ENCODE measurements around the gene KIF9.
"Not testable (repeated sequence)": the region's sequence is repeated elsewhere in the genome, so short reads cannot be mapped to it uniquely, and the experiment has no call there.

KIF9 gene

GRCh38 chr3:47315069-47315647 is 32.6 kb upstream of the KIF9 start:
- peaks cover 13% of the 10 kb centered on the region for H3K36me3 ChIP-seq (ENCODE audit: insufficient read depth, insufficient read length, low read length)
- H3K4me1 ChIP-seq (ENCODE audit: insufficient read depth, insufficient read length) = no peaks in the 10 kb centered on the region
- no peak overlapping the region for H3K4me3 ChIP-seq (ENCODE audit: insufficient read length, low read depth)
- H3K27me3 ChIP-seq (ENCODE audit: insufficient read depth, insufficient read length) = no peaks in the 10 kb centered on the region
- no peak overlapping the region for H3K9ac ChIP-seq (ENCODE audit: insufficient read length, low read depth)
- TF ChIP-seq SUZ12 (IDR thresholded peaks at IDR 0.05; ENCODE audit: extremely low read depth, insufficient read depth, insufficient read length) = no peak
- TF ChIP-seq ZNF274 (IDR thresholded peaks at IDR 0.05; ENCODE audit: low read depth, low read length) = no peak
- TF ChIP-seq YY1 (IDR thresholded peaks at IDR 0.05; ENCODE audit: insufficient read depth, insufficient read length) = no peak
- no peak for DNase-seq (ENCODE audit: low read depth, low spot score)
- H3K9me3 ChIP-seq (ENCODE audit: insufficient read depth, low read length) = peaks cover 6% of the 10 kb centered on the region; the same call in 1 of the 2 replicates

GRCh38 chr3:47314056-47314764 is 31.6 kb upstream of the KIF9 start:
- Histone ChIP-seq H3K9me3 (ENCODE audit: insufficient read depth, low read length) (peaks cover 9% of the 10 kb centered on the region; the same call in 1 of the 2 replicates), H3K4me3 (ENCODE audit: insufficient read length, low read depth) (no peak overlapping the region), H3K27me3 (ENCODE audit: insufficient read depth, insufficient read length) (no peaks in the 10 kb centered on the region), H3K9ac (ENCODE audit: insufficient read length, low read depth) (no peak overlapping the region), H3K36me3 (ENCODE audit: insufficient read depth, insufficient read length, low read length) (peaks cover 6% of the 10 kb centered on the region), H3K4me1 (ENCODE audit: insufficient read depth, insufficient read length) (no peaks in the 10 kb centered on the region)
- TF ChIP-seq SUZ12 (IDR thresholded peaks at IDR 0.05; ENCODE audit: extremely low read depth, insufficient read depth, insufficient read length) (no peak), YY1 (IDR thresholded peaks at IDR 0.05; ENCODE audit: insufficient read depth, insufficient read length) (no peak)
- no peak for DNase-seq (ENCODE audit: low read depth, low spot score)

DNA sequence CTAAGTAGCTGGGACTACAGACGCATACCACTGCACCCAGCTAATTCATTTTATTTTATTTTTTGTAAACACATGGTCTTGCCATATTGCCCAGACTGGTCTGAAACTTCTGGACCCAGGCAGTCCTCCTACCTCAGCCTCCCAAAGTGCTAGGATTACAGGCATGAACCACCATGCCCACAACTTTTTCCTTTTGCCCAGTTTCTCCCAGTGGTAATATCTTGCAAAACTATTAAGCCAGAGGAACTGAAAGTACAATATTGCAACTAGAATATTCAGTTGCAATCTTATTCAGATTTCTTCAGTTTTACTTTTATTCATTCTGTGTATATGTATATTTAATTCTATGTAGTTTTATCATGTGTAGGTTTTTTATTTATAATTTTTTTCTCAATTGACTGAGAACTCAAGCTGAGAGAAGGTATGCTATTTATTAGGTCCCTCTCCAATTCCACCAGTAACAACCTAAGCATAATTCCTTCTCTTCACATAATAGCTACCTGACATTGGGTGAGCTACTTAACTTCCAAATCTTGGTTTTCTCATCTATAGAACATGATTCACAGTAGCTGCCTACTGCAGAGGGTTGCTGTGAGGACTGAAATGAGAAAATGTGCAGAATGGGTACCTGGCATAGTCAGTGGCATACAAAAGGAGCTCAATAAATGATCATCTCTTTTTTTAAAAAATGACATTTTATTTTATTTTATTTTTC is 30.9 kb upstream of the KIF9 start:
- H3K36me3 ChIP-seq (ENCODE audit: insufficient read depth, insufficient read length, low read length) = peaks cover 3% of the 10 kb centered on the region
- DNase-seq (ENCODE audit: low read depth, low spot score) = no peak
- H3K4me3 ChIP-seq (ENCODE audit: insufficient read length, low read depth) = no peak overlapping the region
- H3K9me3 ChIP-seq (ENCODE audit: insufficient read depth, low read length) = peaks cover 9% of the 10 kb centered on the region; the same call in 1 of the 2 replicates
- H3K4me1 ChIP-seq (ENCODE audit: insufficient read depth, insufficient read length) = no peaks in the 10 kb centered on the region
- TF ChIP-seq SUZ12 (IDR thresholded peaks at IDR 0.05; ENCODE audit: extremely low read depth, insufficient read depth, insufficient read length) (no peak), YY1 (IDR thresholded peaks at IDR 0.05; ENCODE audit: insufficient read depth, insufficient read length) (no peak), ZNF274 (IDR thresholded peaks at IDR 0.05; ENCODE audit: low read depth, low read length) (no peak)
- H3K9ac ChIP-seq (ENCODE audit: insufficient read length, low read depth) = no peak overlapping the region
- no peaks in the 10 kb centered on the region for H3K27me3 ChIP-seq (ENCODE audit: insufficient read depth, insufficient read length)

GRCh38 chr3:47310391-47310790 is 27.8 kb upstream of the KIF9 start:
- Histone ChIP-seq H3K36me3 (ENCODE audit: insufficient read depth, insufficient read length, low read length) (peaks cover 10% of the 10 kb centered on the region), H3K4me1 (ENCODE audit: insufficient read depth, insufficient read length) (no peaks in the 10 kb centered on the region), H3K4me3 (ENCODE audit: insufficient read length, low read depth) (no peak overlapping the region), H3K9ac (ENCODE audit: insufficient read length, low read depth) (no peak overlapping the region), H3K9me3 (ENCODE audit: insufficient read depth, low read length) (peaks cover 20% of the 10 kb centered on the region; the same call in 1 of the 2 replicates), H3K27me3 (ENCODE audit: insufficient read depth, insufficient read length) (no peaks in the 10 kb centered on the region)
- DNase-seq (ENCODE audit: low read depth, low spot score) = no peak
- TF ChIP-seq SUZ12 (IDR thresholded peaks at IDR 0.05; ENCODE audit: extremely low read depth, insufficient read depth, insufficient read length) (no peak), ZNF274 (IDR thresholded peaks at IDR 0.05; ENCODE audit: low read depth, low read length) (no peak)

GRCh38 chr3:47309231-47309630 is 26.6 kb upstream of the KIF9 start:
- H3K9ac ChIP-seq (ENCODE audit: insufficient read length, low read depth); H3K4me1 ChIP-seq (ENCODE audit: insufficient read depth, insufficient read length); DNase-seq (ENCODE audit: low read depth, low spot score); H3K4me3 ChIP-seq (ENCODE audit: insufficient read length, low read depth); H3K27me3 ChIP-seq (ENCODE audit: insufficient read depth, insufficient read length): not testable (repeated sequence)
- peaks cover 11% of the 10 kb centered on the region for H3K36me3 ChIP-seq (ENCODE audit: insufficient read depth, insufficient read length, low read length)
- H3K9me3 ChIP-seq (ENCODE audit: insufficient read depth, low read length) = peaks cover 20% of the 10 kb centered on the region; the same call in 1 of the 2 replicates

- TF ChIP-seq ZNF274 (IDR thresholded peaks at IDR 0.05; ENCODE audit: low read depth, low read length) (no peak), YY1 (IDR thresholded peaks at IDR 0.05; ENCODE audit: insufficient read depth, insufficient read length) (no peak), SUZ12 (IDR thresholded peaks at IDR 0.05; ENCODE audit: extremely low read depth, insufficient read depth, insufficient read length) (no peak)
- H3K36me3 ChIP-seq (ENCODE audit: insufficient read depth, insufficient read length, low read length) = peaks cover 37% of the 10 kb centered on the region
- H3K9me3 ChIP-seq (ENCODE audit: insufficient read depth, low read length) = peaks cover 20% of the 10 kb centered on the region; the same call in 1 of the 2 replicates
- H3K4me3 ChIP-seq (ENCODE audit: insufficient read length, low read depth) = no peak overlapping the region
- H3K27me3 ChIP-seq (ENCODE audit: insufficient read depth, insufficient read length) = no peaks in the 10 kb centered on the region
- DNase-seq (ENCODE audit: low read depth, low spot score) = no peak
- no peak overlapping the region for H3K9ac ChIP-seq (ENCODE audit: insufficient read length, low read depth)
- no peaks in the 10 kb centered on the region for H3K4me1 ChIP-seq (ENCODE audit: insufficient read depth, insufficient read length)
Observed at GRCh38 chr3:47306022-47306421, 23.4 kb upstream of the KIF9 start.

DNA sequence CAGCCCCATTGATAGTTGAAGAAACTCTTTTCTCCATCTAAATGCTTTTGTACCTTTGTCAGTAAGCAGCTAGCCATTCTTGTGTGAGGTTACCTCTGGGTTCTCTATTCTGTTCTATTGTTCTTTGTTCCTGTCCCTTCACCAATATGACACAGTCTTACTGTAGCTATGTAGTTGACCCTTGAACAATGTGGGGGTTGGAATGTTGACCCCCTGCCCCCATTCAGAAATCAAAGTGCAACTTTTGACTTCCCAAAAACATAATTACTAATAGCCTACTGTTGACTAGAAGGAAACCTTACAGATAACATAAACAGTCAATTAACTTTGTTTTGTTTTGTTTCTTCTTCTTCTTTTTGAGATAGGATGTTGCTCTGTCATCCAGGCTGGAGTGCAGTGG is 18.9 kb upstream of the KIF9 start:
- TF ChIP-seq ZNF274 (IDR thresholded peaks at IDR 0.05; ENCODE audit: low read depth, low read length) (no peak), YY1 (IDR thresholded peaks at IDR 0.05; ENCODE audit: insufficient read depth, insufficient read length) (no peak)
- H3K4me3 ChIP-seq (ENCODE audit: insufficient read length, low read depth) = no peak overlapping the region
- H3K4me1 ChIP-seq (ENCODE audit: insufficient read depth, insufficient read length) = peaks cover 3% of the 10 kb centered on the region
- H3K27me3 ChIP-seq (ENCODE audit: insufficient read depth, insufficient read length) = no peaks in the 10 kb centered on the region
- H3K9me3 ChIP-seq (ENCODE audit: insufficient read depth, low read length) = no peaks in the 10 kb centered on the region
- no peak overlapping the region for H3K9ac ChIP-seq (ENCODE audit: insufficient read length, low read depth)
- no peak for DNase-seq (ENCODE audit: low read depth, low spot score)
- peaks cover 46% of the 10 kb centered on the region for H3K36me3 ChIP-seq (ENCODE audit: insufficient read depth, insufficient read length, low read length)
